Uterus (tissue), 4 donors: ENCODE measurements around the gene SLC22A4. TPM values are rescaled to one million over a fixed set of nuclear protein-coding genes. Genes with fewer than 3 reads are reported as not detected.

Source experiments
- DNase-seq, 2 donors: peaks; one replicate each; pipeline ENCODE4 v3.0.0-alpha.2; 2019 to 2020
- H3K27ac ChIP-seq, 2 donors: fragments of 200-600 bp; sonication (generic); 1 replicate in 1 of 2; 2 replicates in 1 of 2; pipeline ENCODE4 v1.5.1; 2016 to 2018
- H3K27me3 ChIP-seq, 2 donors: fragments of 200-600 bp; sonication (generic); one replicate each; pipeline ENCODE4 v1.5.1; 2018 to 2019; ENCODE audit warnings: control low read depth in 1 of 2
- H3K36me3 ChIP-seq, 2 donors: fragments of 200-600 bp; sonication (generic); one replicate each; pipeline ENCODE4 v1.5.1; 2019; ENCODE audit warnings: control low read depth in 1 of 2
- H3K4me1 ChIP-seq, 2 donors: fragments of 200-600 bp; sonication (generic); one replicate each; pipeline ENCODE4 v1.5.1; 2018 to 2019; ENCODE audit warnings: control low read depth in 1 of 2
- H3K4me3 ChIP-seq, 2 donors: fragments of 200-600 bp; sonication (generic); 1 replicate in 1 of 2; 2 replicates in 1 of 2; pipeline ENCODE4 v1.5.1; 2018 to 2019; ENCODE audit warnings: mild to moderate bottlenecking in 1 of 2
- H3K9me3 ChIP-seq, 2 donors: fragments of 200-600 bp; sonication (generic); one replicate each; pipeline ENCODE4 v1.5.1; 2019; ENCODE audit warnings: control low read depth in 1 of 2
- POLR2A ChIP-seq, 2 donors: fragments of 450-650 bp; IDR thresholded peaks; one replicate each; pipeline ENCODE4 v1.6.1; 2016; ENCODE audit warnings: antibody characterized with exemption in 2 of 2, mild to moderate bottlenecking in 1 of 2, moderate library complexity in 1 of 2
- intact Hi-C: fragments of 100-400 bp; cut with DNase I; formaldehyde crosslinking; loops from one replicate; pipeline ENCODE4 v1.15.1; 2023; ENCODE audit warnings: low total_unique reads
- total RNA-seq, 4 donors: library from RNA; depleted of rRNA in 3 of 4; stranded (reverse); fragments of >200 nt in 3 of 4; gene quantifications; one replicate each; pipeline versions ENCODE4 v1.1.0 to v1.2.4, GENCODE V29; 2014 to 2023
- TF ChIP-seq, protein P1 (sequence below), 4 experiments: fragments of 200-600 bp in 2 of 4; fragments of 450-650 bp in 2 of 4; sonication (generic) in 2 of 4; IDR thresholded peaks; one replicate each; pipeline ENCODE4 v1.5.1; 2016 to 2019; ENCODE audit warnings: antibody characterized with exemption in 4 of 4, mild to moderate bottlenecking in 2 of 4, moderate library complexity in 1 of 4
- donor health status: DM: yes; HTN: yes; CAD: no.

Gene SLC22A4
- total RNA-seq, 4 donors from 2014 or later: 0.26 to 4.5 (median 2.3) TPM

DNA sequence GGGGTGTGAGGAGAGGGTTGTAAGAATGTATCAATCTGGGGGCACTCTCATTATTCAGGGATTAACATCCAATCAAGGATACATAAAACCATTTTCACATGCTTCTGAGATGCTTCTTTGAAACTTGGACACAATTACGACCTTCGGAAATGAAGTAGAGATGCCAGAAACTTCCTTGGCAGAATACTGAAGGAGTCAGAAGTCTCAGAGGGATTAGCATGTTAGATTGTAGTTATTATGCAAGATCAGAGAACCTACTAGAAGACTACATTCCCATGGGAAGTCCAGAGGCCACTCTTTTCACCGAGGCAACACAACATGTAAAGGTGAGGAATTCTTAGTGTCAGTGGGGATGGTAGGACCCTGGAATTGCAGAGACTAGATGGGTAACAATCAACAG, 5.1 kb upstream of the SLC22A4 start:
- no peak for TF ChIP-seq POLR2A (IDR thresholded peaks at IDR 0.05)
- TF ChIP-seq, protein P1, sequence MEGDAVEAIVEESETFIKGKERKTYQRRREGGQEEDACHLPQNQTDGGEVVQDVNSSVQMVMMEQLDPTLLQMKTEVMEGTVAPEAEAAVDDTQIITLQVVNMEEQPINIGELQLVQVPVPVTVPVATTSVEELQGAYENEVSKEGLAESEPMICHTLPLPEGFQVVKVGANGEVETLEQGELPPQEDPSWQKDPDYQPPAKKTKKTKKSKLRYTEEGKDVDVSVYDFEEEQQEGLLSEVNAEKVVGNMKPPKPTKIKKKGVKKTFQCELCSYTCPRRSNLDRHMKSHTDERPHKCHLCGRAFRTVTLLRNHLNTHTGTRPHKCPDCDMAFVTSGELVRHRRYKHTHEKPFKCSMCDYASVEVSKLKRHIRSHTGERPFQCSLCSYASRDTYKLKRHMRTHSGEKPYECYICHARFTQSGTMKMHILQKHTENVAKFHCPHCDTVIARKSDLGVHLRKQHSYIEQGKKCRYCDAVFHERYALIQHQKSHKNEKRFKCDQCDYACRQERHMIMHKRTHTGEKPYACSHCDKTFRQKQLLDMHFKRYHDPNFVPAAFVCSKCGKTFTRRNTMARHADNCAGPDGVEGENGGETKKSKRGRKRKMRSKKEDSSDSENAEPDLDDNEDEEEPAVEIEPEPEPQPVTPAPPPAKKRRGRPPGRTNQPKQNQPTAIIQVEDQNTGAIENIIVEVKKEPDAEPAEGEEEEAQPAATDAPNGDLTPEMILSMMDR (IDR thresholded peaks at IDR 0.05): no peak
- Histone ChIP-seq H3K9me3 (no peaks in the 10 kb centered on the region), H3K4me1 (no peaks in the 10 kb centered on the region), H3K36me3 (no peaks in the 10 kb centered on the region), H3K4me3 (no peak overlapping the region), H3K27ac (no peak overlapping the region), H3K27me3 (no peaks in the 10 kb centered on the region)
- DNase-seq: no peak
- intact Hi-C loops: no loop called here

GRCh38 chr5:132291026-132291425, 3.2 kb upstream of the SLC22A4 start:
- Histone ChIP-seq H3K4me1 (no peaks in the 10 kb centered on the region), H3K27me3 (no peaks in the 10 kb centered on the region), H3K4me3 (no peak overlapping the region), H3K36me3 (no peaks in the 10 kb centered on the region), H3K9me3 (no peaks in the 10 kb centered on the region), H3K27ac (no peak overlapping the region)
- DNase-seq: no peak
- intact Hi-C loops: no loop called here
- no peak for TF ChIP-seq POLR2A (IDR thresholded peaks at IDR 0.05)
- TF ChIP-seq, protein P1 (IDR thresholded peaks at IDR 0.05): no peak

- H3K27me3 ChIP-seq: no peaks in the 10 kb centered on the region
- intact Hi-C loops: no loop called here
- H3K36me3 ChIP-seq: no peaks in the 10 kb centered on the region
- DNase-seq: peak; percentile 95 to 96
- peak overlapping the region; percentile 95 to 100 for H3K27ac ChIP-seq
- no peaks in the 10 kb centered on the region for H3K4me1 ChIP-seq
- peak overlapping the region; percentile 53 to 71 for H3K4me3 ChIP-seq
- H3K9me3 ChIP-seq: no peaks in the 10 kb centered on the region
- TF ChIP-seq, protein P1 (IDR thresholded peaks at IDR 0.05): peak in 2 of 4 experiments; percentile 5 to 23
- peak; percentile 6 to 39 for TF ChIP-seq POLR2A (IDR thresholded peaks at IDR 0.05)
These were observed 865 bp upstream of the SLC22A4 start for GRCh38 chr5:132293066-132293991.

DNA sequence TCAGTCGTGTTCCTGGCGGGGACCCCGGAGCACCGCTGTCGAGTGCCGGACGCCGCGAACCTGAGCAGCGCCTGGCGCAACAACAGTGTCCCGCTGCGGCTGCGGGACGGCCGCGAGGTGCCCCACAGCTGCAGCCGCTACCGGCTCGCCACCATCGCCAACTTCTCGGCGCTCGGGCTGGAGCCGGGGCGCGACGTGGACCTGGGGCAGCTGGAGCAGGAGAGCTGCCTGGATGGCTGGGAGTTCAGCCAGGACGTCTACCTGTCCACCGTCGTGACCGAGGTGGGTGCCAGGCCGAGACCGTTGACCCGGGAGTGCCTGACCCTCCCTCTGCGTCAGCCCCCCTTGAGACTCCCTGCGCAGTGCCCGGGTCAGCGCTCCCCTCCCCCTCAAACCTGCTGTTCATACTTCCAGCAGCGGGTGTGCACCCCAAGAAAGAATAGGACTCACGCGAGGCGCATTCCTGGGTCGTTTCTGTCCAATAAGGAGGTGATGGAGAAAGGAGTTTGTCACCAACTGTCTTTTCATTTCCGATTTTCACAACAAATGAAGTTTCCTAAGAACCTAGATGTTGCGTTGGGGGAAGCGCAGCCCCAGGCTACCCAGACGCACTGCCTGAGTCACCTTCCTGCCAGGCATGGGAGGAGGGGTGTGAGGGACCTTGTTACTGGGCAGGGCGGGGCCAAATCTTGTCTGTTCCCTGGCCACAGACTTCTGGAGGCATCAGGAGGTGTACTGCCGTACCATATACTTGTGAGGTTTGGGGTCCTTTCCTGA, 722 bp downstream of the SLC22A4 start:
- intact Hi-C loops: no loop called here
- Histone ChIP-seq H3K27me3 (no peaks in the 10 kb centered on the region), H3K9me3 (no peaks in the 10 kb centered on the region), H3K36me3 (no peaks in the 10 kb centered on the region), H3K4me1 (no peaks in the 10 kb centered on the region), H3K4me3 (peak overlapping the region; percentile 53 to 71), H3K27ac (peak overlapping the region; percentile 95 to 100)
- peak; percentile 51 to 78 for DNase-seq
- TF ChIP-seq, protein P1 (IDR thresholded peaks at IDR 0.05): no peak
- peak; percentile 8 to 52 for TF ChIP-seq POLR2A (IDR thresholded peaks at IDR 0.05)
